Activated CD4-positive, alpha-beta memory T cell treated with anti-CD3 and anti-CD28 coated beads for 36 hours (primary cell): Measurements from ENCODE around the gene TMEM72. TPM values are rescaled to one million over a fixed set of nuclear protein-coding genes. Genes with fewer than 3 reads are reported as not detected.
A peak's percentile ranks its signal among the peaks of the same experiment; 100 is the strongest.

ENCODE experiments used
- CTCF ChIA-PET: fragments of 350-600 bp; sonication (Branson Sonifier 250); formaldehyde crosslinking; loops from one replicate; lab custom pipeline; 2021; ENCODE audit warnings: antibody characterized with exemption, inconsistent platforms; lab: Charles Lee
- POLR2A ChIA-PET: fragments of 350-600 bp; sonication (Branson Sonifier 250); formaldehyde crosslinking; loops from one replicate; lab custom pipeline; 2021; ENCODE audit warnings: antibody characterized with exemption; lab: Charles Lee
- DNase-seq: peaks from one replicate; pipeline ENCODE4 v3.0.0-alpha.2; 2020
- H3K27ac Mint-ChIP-seq: one replicate; pipeline ENCODE4 v1.8.0; 2021; ENCODE audit warnings: mixed read lengths
- H3K27me3 Mint-ChIP-seq: one replicate; pipeline ENCODE4 v1.8.0; 2021; ENCODE audit warnings: mixed read lengths
- H3K36me3 Mint-ChIP-seq: one replicate; pipeline ENCODE4 v1.8.0; 2021; ENCODE audit warnings: mixed read lengths
- H3K4me1 Mint-ChIP-seq: one replicate; pipeline ENCODE4 v1.8.0; 2021; ENCODE audit warnings: low read depth, mixed read lengths
- H3K4me3 Mint-ChIP-seq: one replicate; pipeline ENCODE4 v1.8.0; 2021; ENCODE audit warnings: mild to moderate bottlenecking, mixed read lengths
- H3K9me3 Mint-ChIP-seq: one replicate; pipeline ENCODE4 v1.8.0; 2021; ENCODE audit warnings: mixed read lengths
- intact Hi-C: fragments of 100-400 bp; cut with micrococcal nuclease; formaldehyde crosslinking; loops from one replicate; pipeline ENCODE4 v1.15.1; 2023
- total RNA-seq, 2 experiments: library from RNA; stranded (reverse); gene quantifications; one replicate each; pipeline ENCODE4 v1.2.3, GENCODE V29; 2021

TMEM72 gene
- total RNA-seq, 2 experiments from 2014 or later, result not detected

DNA sequence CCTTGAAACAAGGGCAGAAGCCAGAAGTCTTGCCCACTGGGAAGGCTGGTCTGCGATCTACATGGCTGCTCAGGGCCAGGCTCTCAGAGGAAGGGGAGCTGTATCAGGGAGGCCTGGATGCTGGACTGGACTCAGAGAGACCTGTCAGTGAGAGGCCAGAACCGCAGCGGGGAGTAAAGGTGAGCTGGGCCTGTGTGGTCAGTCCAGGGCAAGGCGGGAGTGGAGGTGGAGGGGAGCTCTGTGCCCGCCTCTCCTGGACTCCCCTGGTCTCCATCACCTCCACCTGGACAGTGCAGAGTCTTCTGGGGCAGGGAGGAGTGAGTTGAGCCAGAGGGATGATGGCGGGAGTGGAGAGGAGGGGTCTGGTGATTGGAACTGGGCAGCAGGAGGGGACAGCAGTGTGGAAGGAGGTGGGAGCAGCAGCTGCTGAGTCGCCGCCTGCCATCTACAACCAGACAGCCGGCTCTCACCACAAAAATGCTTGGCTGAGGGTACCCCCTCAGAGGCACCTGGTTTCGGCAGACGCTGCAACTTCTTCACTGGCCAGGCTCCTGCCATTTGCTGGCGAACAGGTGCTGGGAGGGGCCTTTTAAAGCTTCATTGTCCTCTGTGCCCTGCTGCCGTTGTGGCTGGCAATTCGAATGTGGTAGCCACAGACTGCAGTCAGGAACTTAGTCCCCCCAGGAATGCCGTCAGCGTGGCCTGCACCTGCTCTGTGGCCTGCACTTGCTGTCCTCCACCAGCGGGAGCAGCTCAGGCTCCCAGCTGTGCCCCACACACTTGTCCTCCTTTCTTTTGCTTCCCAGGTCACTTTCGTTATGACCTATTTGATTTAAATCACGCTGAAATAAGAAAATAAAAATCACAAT is 52.0 kb downstream of the TMEM72 start:
- no peaks in the 10 kb centered on the region for H3K9me3 Mint-ChIP-seq
- POLR2A ChIA-PET, result no interaction called here
- no peak overlapping the region for H3K4me3 Mint-ChIP-seq
- no peak for DNase-seq
- H3K27ac Mint-ChIP-seq, result no peak overlapping the region
- H3K4me1 Mint-ChIP-seq, result peaks cover 24% of the 10 kb centered on the region
- CTCF ChIA-PET, result interaction anchor here (0.5 to 2.7 kb wide), 4 partner anchors 20 to 1277 kb away, joined by 3 to 13 read pairs (median 4); no protein-coding TSS in a partner anchor
- intact Hi-C loops, result no loop called here
- no peaks in the 10 kb centered on the region for H3K36me3 Mint-ChIP-seq
- no peaks in the 10 kb centered on the region for H3K27me3 Mint-ChIP-seq

GRCh38 chr10:44963772-44964633 is 52.9 kb downstream of the TMEM72 start:
- H3K27me3 Mint-ChIP-seq, result no peaks in the 10 kb centered on the region
- no peaks in the 10 kb centered on the region for H3K9me3 Mint-ChIP-seq
- no peaks in the 10 kb centered on the region for H3K36me3 Mint-ChIP-seq
- H3K4me3 Mint-ChIP-seq, result no peak overlapping the region
- intact Hi-C loops, result no loop called here
- ChIA-PET CTCF (interaction anchor here (1.7 to 2.7 kb wide), 2 partner anchors 12 to 31 kb away, joined by 8 to 13 read pairs; no protein-coding TSS in a partner anchor), POLR2A (no interaction called here)
- no peak for DNase-seq
- H3K4me1 Mint-ChIP-seq, result peaks cover 26% of the 10 kb centered on the region
- no peak overlapping the region for H3K27ac Mint-ChIP-seq

DNA sequence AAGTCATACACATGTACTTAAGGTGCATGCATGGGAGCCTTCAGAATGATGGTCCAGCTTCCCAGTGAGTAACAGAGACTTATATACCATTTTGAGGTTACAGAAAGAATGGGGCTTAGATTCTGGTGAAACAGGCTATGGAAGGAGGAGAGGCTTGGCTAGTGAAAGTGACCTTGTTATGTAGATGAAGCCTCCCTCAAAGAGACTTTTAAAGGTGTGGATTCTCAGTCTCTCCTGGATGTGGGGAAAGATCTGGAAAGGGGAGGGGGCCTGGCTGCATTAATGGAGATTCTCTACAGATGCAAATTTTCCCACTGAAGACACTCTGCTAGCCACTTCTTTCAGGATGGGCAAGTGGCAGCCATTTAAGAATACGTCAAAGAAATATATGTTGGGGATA is 54.0 kb downstream of the TMEM72 start:
- no peak overlapping the region for H3K4me3 Mint-ChIP-seq
- DNase-seq, result no peak
- no peak overlapping the region for H3K27ac Mint-ChIP-seq
- H3K27me3 Mint-ChIP-seq, result no peaks in the 10 kb centered on the region
- ChIA-PET POLR2A (no interaction called here), CTCF (interaction anchor here (1.7 kb wide), 1 partner anchor 11 kb away, joined by 8 read pairs; no protein-coding TSS in a partner anchor)
- no peaks in the 10 kb centered on the region for H3K9me3 Mint-ChIP-seq
- peaks cover 27% of the 10 kb centered on the region for H3K4me1 Mint-ChIP-seq
- no peaks in the 10 kb centered on the region for H3K36me3 Mint-ChIP-seq
- intact Hi-C loops, result no loop called here

DNA sequence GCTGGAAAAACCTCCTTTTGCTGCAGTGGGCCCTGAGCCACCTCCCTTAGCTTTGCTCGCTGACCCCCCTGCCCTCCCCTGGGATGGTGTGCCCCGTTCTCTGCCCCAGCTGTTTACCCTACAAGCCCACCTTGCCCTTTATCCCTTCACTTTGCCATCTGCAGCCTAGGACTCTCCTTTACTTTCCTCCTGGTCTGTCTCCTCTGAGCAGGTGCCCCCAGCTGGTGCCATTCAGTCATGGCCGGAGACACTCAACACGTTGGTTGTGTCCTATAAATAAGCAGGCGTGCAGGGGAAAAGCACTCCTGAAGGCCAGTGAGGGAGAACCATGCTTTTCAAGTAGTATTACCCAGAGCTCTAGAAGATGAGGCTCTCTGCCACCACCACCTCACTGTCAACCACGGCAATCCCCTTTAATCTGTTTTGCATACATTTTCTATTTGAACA is 54.5 kb downstream of the TMEM72 start:
- Mint-ChIP-seq H3K4me1 (peaks cover 25% of the 10 kb centered on the region), H3K4me3 (no peak overlapping the region), H3K36me3 (no peaks in the 10 kb centered on the region), H3K27me3 (no peaks in the 10 kb centered on the region), H3K9me3 (no peaks in the 10 kb centered on the region), H3K27ac (peak overlapping the region; percentile 60)
- POLR2A ChIA-PET, result no interaction called here
- no peak for DNase-seq
- intact Hi-C loops, result no loop called here
- CTCF ChIA-PET, result interaction anchor here (1.0 to 1.7 kb wide), 2 partner anchors 11 to 33 kb away, joined by 5 to 8 read pairs; no protein-coding TSS in a partner anchor

- DNase-seq, result no peak
- CTCF ChIA-PET, result interaction anchor here (0.9 to 1.7 kb wide), 3 partner anchors 10 to 33 kb away, joined by 3 to 8 read pairs (median 5); no protein-coding TSS in a partner anchor
- intact Hi-C loops, result no loop called here
- peaks cover 25% of the 10 kb centered on the region for H3K4me1 Mint-ChIP-seq
- H3K27ac Mint-ChIP-seq, result peak overlapping the region; percentile 60
- H3K36me3 Mint-ChIP-seq, result no peaks in the 10 kb centered on the region
- H3K9me3 Mint-ChIP-seq, result no peaks in the 10 kb centered on the region
- H3K4me3 Mint-ChIP-seq, result no peak overlapping the region
- POLR2A ChIA-PET, result no interaction called here
- no peaks in the 10 kb centered on the region for H3K27me3 Mint-ChIP-seq
These were observed 55.1 kb downstream of the TMEM72 start for GRCh38 chr10:44966129-44966815.

- ChIA-PET POLR2A (no interaction called here), CTCF (interaction anchor here (0.9 to 3.9 kb wide), 4 partner anchors 10 to 34 kb away, joined by 3 to 22 read pairs (median 4); no protein-coding TSS in a partner anchor)
- intact Hi-C loops, result no loop called here
- peak; percentile 3 for DNase-seq
- Mint-ChIP-seq H3K27ac (no peak overlapping the region), H3K4me1 (peaks cover 25% of the 10 kb centered on the region), H3K9me3 (no peaks in the 10 kb centered on the region), H3K27me3 (no peaks in the 10 kb centered on the region), H3K4me3 (no peak overlapping the region), H3K36me3 (no peaks in the 10 kb centered on the region)
These were observed 55.8 kb downstream of the TMEM72 start for GRCh38 chr10:44966816-44967509.

DNA sequence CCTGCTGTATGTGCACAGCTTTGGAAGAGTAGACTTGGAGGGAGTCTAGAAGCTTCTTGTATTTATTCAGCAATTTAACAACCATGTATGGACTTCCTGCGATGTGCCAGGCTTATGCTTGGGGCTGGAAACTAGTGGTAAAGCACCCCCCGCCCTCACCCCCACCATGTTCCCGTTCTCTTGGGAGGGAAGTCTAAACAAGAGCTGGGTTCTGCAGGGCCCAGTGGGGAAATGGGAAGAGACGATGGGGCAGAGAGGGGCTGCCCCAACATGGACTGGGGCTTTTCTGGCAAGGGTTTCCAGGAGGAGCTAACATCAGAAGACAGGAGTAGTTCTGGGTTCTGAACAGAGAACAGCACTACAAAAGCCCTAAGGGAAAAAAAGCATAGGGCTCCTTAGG is 56.5 kb downstream of the TMEM72 start:
- CTCF ChIA-PET, result interaction anchor here (0.9 to 3.9 kb wide), 3 partner anchors 9 to 35 kb away, joined by 3 to 22 read pairs (median 3); no protein-coding TSS in a partner anchor
- DNase-seq, result no peak
- no peaks in the 10 kb centered on the region for H3K27me3 Mint-ChIP-seq
- H3K4me3 Mint-ChIP-seq, result no peak overlapping the region
- POLR2A ChIA-PET, result no interaction called here
- H3K27ac Mint-ChIP-seq, result no peak overlapping the region
- peaks cover 25% of the 10 kb centered on the region for H3K4me1 Mint-ChIP-seq
- no peaks in the 10 kb centered on the region for H3K9me3 Mint-ChIP-seq
- no peaks in the 10 kb centered on the region for H3K36me3 Mint-ChIP-seq
- intact Hi-C loops, result no loop called here

- Mint-ChIP-seq H3K4me1 (peaks cover 25% of the 10 kb centered on the region), H3K9me3 (no peaks in the 10 kb centered on the region), H3K27ac (no peak overlapping the region), H3K4me3 (no peak overlapping the region), H3K36me3 (no peaks in the 10 kb centered on the region), H3K27me3 (no peaks in the 10 kb centered on the region)
- DNase-seq, result no peak
- ChIA-PET CTCF (interaction anchor here (1.2 to 3.9 kb wide), 2 partner anchors 21 to 36 kb away, joined by 3 to 22 read pairs; no protein-coding TSS in a partner anchor), POLR2A (no interaction called here)
- intact Hi-C loops, result no loop called here
These were observed 57.0 kb downstream of the TMEM72 start for GRCh38 chr10:44968091-44968490.

- Mint-ChIP-seq H3K9me3 (no peaks in the 10 kb centered on the region), H3K4me3 (no peak overlapping the region), H3K36me3 (no peaks in the 10 kb centered on the region), H3K4me1 (peaks cover 25% of the 10 kb centered on the region), H3K27me3 (no peaks in the 10 kb centered on the region), H3K27ac (no peak overlapping the region)
- intact Hi-C loops, result no loop called here
- CTCF ChIA-PET, result interaction anchor here (1.2 to 3.9 kb wide), 2 partner anchors 21 to 36 kb away, joined by 3 to 22 read pairs; no protein-coding TSS in a partner anchor
- POLR2A ChIA-PET, result interaction anchor here (0.6 kb wide), 1 partner anchor 606 kb away, joined by 7 read pairs; no protein-coding TSS in a partner anchor
- peak; percentile 29 for DNase-seq
These were observed 57.6 kb downstream of the TMEM72 start for GRCh38 chr10:44968500-44969400.

DNA sequence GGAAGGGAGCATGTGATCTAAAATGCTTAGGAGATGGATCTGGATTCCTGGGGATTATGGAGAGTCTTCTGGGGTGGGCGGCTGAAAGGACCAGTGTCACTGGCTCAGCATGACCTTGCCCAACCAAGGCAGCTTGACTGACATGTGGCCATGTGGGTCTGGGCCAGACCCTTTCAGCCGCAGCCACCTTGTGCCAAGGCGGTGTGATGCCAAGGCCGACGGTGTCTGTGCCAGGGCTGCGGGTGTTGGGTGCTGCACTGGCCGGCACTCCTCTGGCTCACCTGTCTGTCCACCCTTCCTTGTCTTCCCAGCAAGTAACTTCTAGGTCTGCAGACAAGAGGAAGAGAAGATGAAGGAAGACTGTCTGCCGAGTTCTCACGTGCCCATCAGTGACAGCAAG is 58.7 kb downstream of the TMEM72 start:
- intact Hi-C loops, result no loop called here
- Mint-ChIP-seq H3K27me3 (no peaks in the 10 kb centered on the region), H3K4me1 (peaks cover 25% of the 10 kb centered on the region), H3K36me3 (no peaks in the 10 kb centered on the region), H3K4me3 (no peak overlapping the region), H3K27ac (no peak overlapping the region), H3K9me3 (no peaks in the 10 kb centered on the region)
- POLR2A ChIA-PET, result no interaction called here
- DNase-seq, result no peak
- CTCF ChIA-PET, result interaction anchor here (3.9 kb wide), 1 partner anchor 37 kb away, joined by 22 read pairs; no protein-coding TSS in a partner anchor
